GM23248 (cell line): ENCODE results near the gene C14orf119.

ENCODE experiments used
- EZH2 ChIP-seq: fragments of 200-600 bp; sonication (generic); IDR thresholded peaks from 2 replicates; pipeline ENCODE4 v1.6.1; 2018; ENCODE audit warnings: antibody characterized with exemption, mild to moderate bottlenecking; ENCODE audit not compliant: insufficient read depth, poor library complexity, severe bottlenecking
- EZH2phosphoT487 ChIP-seq: fragments of 200-600 bp; sonication (generic); IDR thresholded peaks from 2 replicates; pipeline ENCODE4 v1.6.1; 2018; ENCODE audit warnings: antibody characterized with exemption, moderate library complexity, mild to moderate bottlenecking, low read depth; ENCODE audit not compliant: insufficient read depth

GRCh38 chr14:23055621-23056144 is 39.6 kb upstream of the C14orf119 start:
- TF ChIP-seq EZH2 (no peak), EZH2phosphoT487 (no peak)
